IMR-90 (cell line): ENCODE results near the gene SYT8. TPM values are rescaled to one million over a fixed set of nuclear protein-coding genes. Genes with fewer than 3 reads are reported as not detected.

Experiments
- ATAC-seq: fragments of 200-7000 bp; cut with Tn5 transposase; 2 replicates; pipeline ENCODE4 v1.9.1; 2020; ENCODE audit warnings: low read depth, mild to moderate bottlenecking, moderate library complexity
- Bru-seq: library from RNA; stranded (reverse); fragments of 400-500 nt; gene quantifications from one replicate; lab custom pipeline; 2021; lab: Mats Ljungman, UMichigan
- BruChase-seq, 2 experiments: library from RNA; stranded (reverse); fragments of 400-500 nt; gene quantifications; one replicate each; lab custom pipeline; 2021; lab: Mats Ljungman, UMichigan
- BruUV-seq: library from RNA; stranded (reverse); fragments of 400-500 nt; replicated peaks from 2 replicates; lab custom pipeline; 2021; lab: Mats Ljungman, UMichigan
- CTCF ChIA-PET: fragments of 300-600 bp; formaldehyde crosslinking; extraction: SDS; loops from one replicate; lab custom pipeline; 2021; ENCODE audit warnings: antibody characterized with exemption; lab: Yijun Ruan, JAX
- POLR2A ChIA-PET: fragments of 300-600 bp; sonication (Branson Sonifier 250); formaldehyde crosslinking; loops from one replicate; lab custom pipeline; 2022; ENCODE audit warnings: antibody characterized with exemption; ENCODE audit not compliant: unreplicated experiment; lab: Charles Lee
- DNase-seq: peaks from one replicate; pipeline ENCODE4 v3.0.0; 2013
- H2AFZ ChIP-seq: replicated peaks from 2 replicates; pipeline ENCODE3; 2013; ENCODE audit warnings: low read length, mild to moderate bottlenecking; ENCODE audit not compliant: poor library complexity
- H2AK5ac ChIP-seq: 2 replicates; pipeline ENCODE4 v1.6.1; 2013; ENCODE audit warnings: low read depth, low read length, inconsistent platforms
- H2AK9ac ChIP-seq: replicated peaks from 2 replicates; pipeline ENCODE3; 2013; ENCODE audit warnings: mild to moderate bottlenecking, low read depth, low read length, moderate library complexity; ENCODE audit not compliant: poor library complexity
- H2BK120ac ChIP-seq: 2 replicates; pipeline ENCODE4 v1.6.1; 2013; ENCODE audit warnings: low read depth, low read length, inconsistent platforms
- H2BK15ac ChIP-seq: 3 replicates; pipeline ENCODE4 v1.6.1; 2013; ENCODE audit warnings: low read depth, low read length, inconsistent platforms
- H2BK20ac ChIP-seq: 2 replicates; pipeline ENCODE4 v1.6.1; 2013; ENCODE audit warnings: low read depth, mild to moderate bottlenecking, inconsistent platforms, low read length, moderate library complexity
- H2BK5ac ChIP-seq: 2 replicates; pipeline ENCODE4 v1.6.1; 2013; ENCODE audit warnings: mild to moderate bottlenecking, low read depth, low read length, inconsistent platforms; ENCODE audit not compliant: poor library complexity, severe bottlenecking
- H3K14ac ChIP-seq: replicated peaks from 2 replicates; pipeline ENCODE4 v1.6.1; 2013; ENCODE audit warnings: low read depth, low read length, inconsistent platforms
- H3K18ac ChIP-seq: 2 replicates; pipeline ENCODE4 v1.6.1; 2013; ENCODE audit warnings: low read depth, low read length, control low read depth
- H3K23ac ChIP-seq: 2 replicates; pipeline ENCODE4 v1.6.1; 2013; ENCODE audit warnings: low read depth, low read length, inconsistent platforms
- H3K27ac ChIP-seq: 2 replicates; pipeline ENCODE4 v1.5.1; 2013; ENCODE audit warnings: mild to moderate bottlenecking, control low read depth, low read length; ENCODE audit not compliant: insufficient read depth
- H3K27me3 ChIP-seq: 2 replicates; pipeline ENCODE4 v1.6.1; 2013; ENCODE audit warnings: low read length; ENCODE audit not compliant: control insufficient read depth, insufficient read depth
- H3K36me3 ChIP-seq: 2 replicates; pipeline ENCODE4 v1.6.1; 2013; ENCODE audit warnings: low read length, mixed read lengths; ENCODE audit not compliant: control insufficient read depth, insufficient read depth
- H3K4ac ChIP-seq: 2 replicates; pipeline ENCODE4 v1.6.1; 2013; ENCODE audit warnings: low read depth, low read length, inconsistent platforms
- H3K4me1 ChIP-seq: 2 replicates; pipeline ENCODE4 v1.6.1; 2013; ENCODE audit warnings: low read length, mixed read lengths; ENCODE audit not compliant: control insufficient read depth, insufficient read depth
- H3K4me2 ChIP-seq: 2 replicates; pipeline ENCODE4 v1.6.1; 2013; ENCODE audit warnings: low read depth, mild to moderate bottlenecking, control low read depth, low read length, moderate library complexity
- H3K4me3 ChIP-seq: 2 replicates; pipeline ENCODE4 v1.5.1; 2013; ENCODE audit warnings: low read depth, mild to moderate bottlenecking, control low read depth, low read length, moderate library complexity; ENCODE audit not compliant: insufficient read depth
- H3K56ac ChIP-seq: 2 replicates; pipeline ENCODE4 v1.6.1; 2013; ENCODE audit warnings: low read length, inconsistent platforms; ENCODE audit not compliant: insufficient read depth; ENCODE audit errors: extremely low read depth
- H3K79me1 ChIP-seq, 2 experiments: 2 replicates each; pipeline ENCODE4 v1.6.1; 2013; ENCODE audit warnings: low read length in 2 of 2, inconsistent platforms in 1 of 2, low read depth in 1 of 2
- H3K9ac ChIP-seq: 2 replicates; pipeline ENCODE4 v1.6.1; 2013; ENCODE audit warnings: low read depth, low read length, control low read depth
- H3K9me1 ChIP-seq: 2 replicates; pipeline ENCODE4 v1.6.1; 2013; ENCODE audit warnings: low read length, inconsistent platforms; ENCODE audit not compliant: insufficient read depth
- H3K9me3 ChIP-seq: 2 replicates; pipeline ENCODE4 v1.6.1; 2013; ENCODE audit warnings: low read length; ENCODE audit not compliant: control insufficient read depth, insufficient read depth
- H4K20me1 ChIP-seq: 2 replicates; pipeline ENCODE4 v1.6.1; 2013; ENCODE audit warnings: low read length, inconsistent platforms; ENCODE audit not compliant: insufficient read depth
- H4K5ac ChIP-seq: 2 replicates; pipeline ENCODE4 v1.6.1; 2013; ENCODE audit warnings: mild to moderate bottlenecking, low read depth, low read length, control low read depth
- H4K8ac ChIP-seq, 2 experiments: 2 replicates each; pipeline ENCODE4 v1.6.1; 2013; ENCODE audit warnings: low read depth in 2 of 2, low read length in 2 of 2, control low read depth in 1 of 2, inconsistent platforms in 1 of 2
- H4K91ac ChIP-seq: 2 replicates; pipeline ENCODE4 v1.6.1; 2013; ENCODE audit warnings: low read depth, low read length, inconsistent platforms; ENCODE audit not compliant: insufficient read depth
- BHLHE40 ChIP-seq: fragments of 150-350 bp; IDR thresholded peaks from 2 replicates; pipeline ENCODE4 v1.6.1; 2016; ENCODE audit warnings: mild to moderate bottlenecking, low read depth, low read length
- CEBPB ChIP-seq: IDR thresholded peaks from 2 replicates; pipeline ENCODE4 v1.6.1; 2012; ENCODE audit warnings: low read depth, low read length, improper control_type of control experiment
- CHD1 ChIP-seq: IDR thresholded peaks from 2 replicates; pipeline ENCODE4 v1.6.1; 2012; ENCODE audit warnings: low read depth, low read length, improper control_type of control experiment
- CTCF ChIP-seq: conservative IDR thresholded peaks from 2 replicates; pipeline ENCODE4 v1.5.1; 2012; ENCODE audit warnings: mild to moderate bottlenecking, low read depth, low read length, improper control_type of control experiment
- FOS ChIP-seq: fragments of 150-350 bp; IDR thresholded peaks from 2 replicates; pipeline ENCODE4 v1.6.1; 2016; ENCODE audit warnings: low read depth, low read length
- MAFK ChIP-seq: IDR thresholded peaks from 2 replicates; pipeline ENCODE4 v1.6.1; 2012; ENCODE audit warnings: low read depth, low read length, improper control_type of control experiment
- MAZ ChIP-seq: IDR thresholded peaks from 2 replicates; pipeline ENCODE4 v1.6.1; 2012; ENCODE audit warnings: low read depth, mild to moderate bottlenecking, low read length, improper control_type of control experiment, moderate library complexity, borderline replicate concordance
- MXI1 ChIP-seq: IDR thresholded peaks from 2 replicates; pipeline ENCODE4 v1.6.1; 2012; ENCODE audit warnings: low read depth, mild to moderate bottlenecking, low read length, moderate library complexity, borderline replicate concordance
- NFE2L2 ChIP-seq: fragments of 150-350 bp; IDR thresholded peaks from 2 replicates; pipeline ENCODE4 v1.6.1; 2016; ENCODE audit warnings: low read depth, mild to moderate bottlenecking, low read length
- POLR2A ChIP-seq: IDR thresholded peaks from 2 replicates; pipeline ENCODE4 v1.6.1; 2012; ENCODE audit warnings: mild to moderate bottlenecking, low read depth, low read length
- RAD21 ChIP-seq: IDR thresholded peaks from 2 replicates; pipeline ENCODE4 v1.6.1; 2012; ENCODE audit warnings: low read length, improper control_type of control experiment
- RCOR1 ChIP-seq: IDR thresholded peaks from 2 replicates; pipeline ENCODE4 v1.6.1; 2012; ENCODE audit warnings: mild to moderate bottlenecking, low read length, improper control_type of control experiment; ENCODE audit not compliant: insufficient replicate concordance
- RFX5 ChIP-seq: IDR thresholded peaks from 2 replicates; pipeline ENCODE4 v1.8.0; 2012; ENCODE audit warnings: low read depth, mild to moderate bottlenecking, low read length, moderate library complexity
- SMC3 ChIP-seq: fragments of 150-350 bp; IDR thresholded peaks from 2 replicates; pipeline ENCODE4 v1.6.1; 2016; ENCODE audit warnings: low read depth, mild to moderate bottlenecking, antibody characterized with exemption, low read length, moderate library complexity
- USF2 ChIP-seq: fragments of 150-350 bp; IDR thresholded peaks from 2 replicates; pipeline ENCODE4 v1.6.1; 2017; ENCODE audit warnings: mild to moderate bottlenecking, antibody characterized with exemption, low read length, low read depth
- WGBS, 2 experiments: methylation state at CpG; one replicate each; pipeline versions ENCODE4 v1.1.5 to v1.1.7; 2013; ENCODE audit warnings: missing lambda C conversion rate in 2 of 2; ENCODE audit not compliant: insufficient read length in 1 of 2; ENCODE audit errors: extremely low coverage in 2 of 2; 5-methylcytosine and 5-hydroxymethylcytosine counted together
- dilution Hi-C: fragments of 300-500 bp; cut with HindIII; formaldehyde crosslinking; loops from one replicate; pipeline ENCODE4 v1.14.3; 2018; ENCODE audit warnings: low sequenced_read_pairs; ENCODE audit not compliant: unreplicated experiment
- in situ Hi-C: fragments of 300-500 bp; cut with MboI; formaldehyde crosslinking; loops from 3 replicates; pipeline ENCODE4 v1.14.3; 2019; ENCODE audit warnings: low sequenced_read_pairs, inconsistent platforms, mixed read lengths
- intact Hi-C: fragments of 100-400 bp; cut with micrococcal nuclease; formaldehyde crosslinking; loops from 2 replicates; pipeline ENCODE4 v1.10.0; 2022
- long read RNA-seq: library from polyadenylated mRNA; unstranded; transcript quantifications from one replicate; pipeline ENCODE4 v2.0.0, GENCODE V29; 2021; ENCODE audit not compliant: unreplicated experiment
- polyA plus RNA-seq, 3 experiments: library from polyadenylated mRNA; depleted of rRNA; stranded (reverse); fragments of >200 nt; gene quantifications; 2 replicates each; pipeline ENCODE4 v1.2.3, GENCODE V29; 2012; ENCODE audit warnings: low replicate concordance in 1 of 3
- total RNA-seq: library from RNA; depleted of rRNA; stranded (reverse); fragments of >200 nt; gene quantifications from 2 replicates; pipeline ENCODE4 v1.2.3, GENCODE V29; 2012; rRNA removed

Gene SYT8
- total RNA-seq (not detected in 2 replicates), polyA plus RNA-seq (2012; rRNA removed) (not detected in 2 replicates), Bru-seq, nascent RNA (percentile 10 among the genes with signal in this experiment), BruChase-seq, experiment 1, labeled RNA remaining after a 6-hour chase (not detected), BruChase-seq, experiment 2, labeled RNA remaining after a 2-hour chase (percentile 5 among the genes with signal in this experiment)
- not detected in 2 replicates for polyA plus RNA-seq (2012; cell fraction: cytosol; rRNA removed)
- polyA plus RNA-seq (2012; cell fraction: nucleus; rRNA removed; ENCODE audit: low replicate concordance), result 0.32 TPM in 1 of 2 replicates, not detected in the other
- long read RNA-seq, result 0 reads

- Histone ChIP-seq H2AK9ac (no peak within 1 kb of the TSS), H2AFZ (no peak within 1 kb of the TSS), H2BK20ac (no peak within 1 kb of the TSS), H4K8ac (no peak within 1 kb of the TSS), H2BK120ac (no peak within 1 kb of the TSS), H3K79me1 (no peaks in the 10 kb centered on the region), H4K5ac (no peak within 1 kb of the TSS), H3K27me3 (peaks cover 14% of the 10 kb centered on the region; the same call in 1 of the 2 replicates), H3K4ac (no peak within 1 kb of the TSS), H4K91ac (no peak within 1 kb of the TSS), H3K23ac (no peak within 1 kb of the TSS), H3K4me3 (no peak within 1 kb of the TSS), H3K56ac (no peak within 1 kb of the TSS), H3K9me1 (no peaks in the 10 kb centered on the region), H3K9ac (no peak within 1 kb of the TSS), H4K20me1 (no peaks in the 10 kb centered on the region), H3K4me2 (no peak within 1 kb of the TSS), H2BK5ac (no peak within 1 kb of the TSS), H3K14ac (no peak within 1 kb of the TSS), H3K27ac (no peak within 1 kb of the TSS), H2BK15ac (no peak within 1 kb of the TSS), H3K4me1 (peaks cover 2% of the 10 kb centered on the region; the same call in 1 of the 2 replicates), H3K36me3 (no peaks in the 10 kb centered on the region), H3K18ac (no peak within 1 kb of the TSS), H3K9me3 (no peaks in the 10 kb centered on the region), H2AK5ac (no peak within 1 kb of the TSS)
- in situ Hi-C loops, result no loop called here
- CTCF ChIA-PET, result interaction anchor here (3.9 kb wide), 1 partner anchor 141 kb away, joined by 54 read pairs; no protein-coding TSS in a partner anchor
- ATAC-seq, result no peak
- DNase-seq, result no peak
- BruUV-seq, result no TSS peak
- WGBS, 2 experiments, result 81% methylated on average over 10 of the region's 26 CpGs; no CpG with 5 or more reads in 1 of the 2 experiments
- POLR2A ChIA-PET, result no interaction called here
- intact Hi-C loops, result no loop called here
- dilution Hi-C loops, result no loop called here
- TF ChIP-seq RFX5 (no peak), MAZ (no peak), CEBPB (no peak), MAFK (no peak), RCOR1 (no peak), FOS (no peak), CHD1 (no peak), CTCF (no peak), NFE2L2 (no peak), POLR2A (no peak), BHLHE40 (no peak), RAD21 (no peak), USF2 (no peak), SMC3 (no peak), MXI1 (no peak)
Measured at GRCh38 chr11:1834779-1835670, at the start of gene SYT8. TSS of gene SYT8 (plus strand) at chr11:1834990. CDS start at chr11:1835106, 116 bp downstream.
